Lower leg skin (tissue), 4 donors: ENCODE data around the gene MCUB. TPM values are rescaled to one million over a fixed set of nuclear protein-coding genes. Genes with fewer than 3 reads are reported as not detected.
"Not testable (repeated sequence)": the region's sequence is repeated elsewhere in the genome, so short reads cannot be mapped to it uniquely, and the experiment has no call there.

ENCODE experiments used
- DNase-seq, 2 donors: peaks; one replicate each; pipeline ENCODE4 v3.0.0-alpha.2; 2019; ENCODE audit warnings: low spot score in 2 of 2
- H3K4me3 ChIP-seq: fragments of 200-600 bp; sonication (generic); 2 replicates; pipeline ENCODE4 v1.5.1; 2017; ENCODE audit warnings: mild to moderate bottlenecking, low read depth; ENCODE audit not compliant: poor library complexity, severe bottlenecking
- POLR2A ChIP-seq, 2 donors: fragments of 450-650 bp; IDR thresholded peaks; one replicate each; pipeline ENCODE4 v1.6.1; 2016 to 2017; ENCODE audit warnings: antibody characterized with exemption in 2 of 2, mild to moderate bottlenecking in 1 of 2, moderate library complexity in 1 of 2
- WGBS, 2 donors: methylation state at CpG; one replicate each; pipeline ENCODE4 v1.1.5; 2018; 5-methylcytosine and 5-hydroxymethylcytosine counted together
- intact Hi-C: fragments of 100-400 bp; cut with DNase I; formaldehyde crosslinking; loops from one replicate; pipeline ENCODE4 v1.15.0; 2023; ENCODE audit warnings: low total_unique reads
- total RNA-seq, 4 donors: library from RNA; depleted of rRNA; stranded (reverse); fragments of >200 nt; gene quantifications; one replicate each; pipeline ENCODE4 v1.1.0, GENCODE V29; 2016
- TF ChIP-seq, protein P1 (sequence below), 3 donors: fragments of 450-650 bp; IDR thresholded peaks; one replicate each; pipeline ENCODE4 v1.5.1; 2016; ENCODE audit warnings: antibody characterized with exemption in 3 of 3, mild to moderate bottlenecking in 3 of 3, moderate library complexity in 2 of 3

MCUB gene
- total RNA-seq, 4 donors from 2014 or later, result 11.8 to 84.9 (median 45.9) TPM

DNA sequence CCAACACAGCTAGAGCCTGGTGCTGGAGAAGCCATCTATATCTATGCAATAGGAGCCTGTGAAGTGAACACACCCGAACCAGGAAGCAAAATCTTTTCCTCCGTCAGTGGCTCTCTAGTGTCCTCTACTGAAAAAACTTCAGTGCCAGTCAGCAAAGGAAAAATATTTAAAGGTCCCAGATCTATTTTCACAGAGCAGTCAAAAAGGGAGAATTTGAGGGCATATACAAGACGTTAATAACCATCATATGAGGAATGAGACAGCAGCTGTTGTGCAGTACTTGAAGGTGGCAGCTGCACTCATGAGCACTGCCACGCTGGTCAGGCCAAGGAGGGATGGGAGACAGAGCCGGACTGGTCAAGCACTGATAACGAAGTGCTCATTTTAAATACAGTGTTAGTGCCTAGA lies 14.4 kb downstream of the MCUB start:
- 69 to 71% methylated on average over 6 of the region's 6 CpGs for WGBS, 2 donors
- no peak for DNase-seq
- intact Hi-C loops, result no loop called here
- TF ChIP-seq, protein P1, sequence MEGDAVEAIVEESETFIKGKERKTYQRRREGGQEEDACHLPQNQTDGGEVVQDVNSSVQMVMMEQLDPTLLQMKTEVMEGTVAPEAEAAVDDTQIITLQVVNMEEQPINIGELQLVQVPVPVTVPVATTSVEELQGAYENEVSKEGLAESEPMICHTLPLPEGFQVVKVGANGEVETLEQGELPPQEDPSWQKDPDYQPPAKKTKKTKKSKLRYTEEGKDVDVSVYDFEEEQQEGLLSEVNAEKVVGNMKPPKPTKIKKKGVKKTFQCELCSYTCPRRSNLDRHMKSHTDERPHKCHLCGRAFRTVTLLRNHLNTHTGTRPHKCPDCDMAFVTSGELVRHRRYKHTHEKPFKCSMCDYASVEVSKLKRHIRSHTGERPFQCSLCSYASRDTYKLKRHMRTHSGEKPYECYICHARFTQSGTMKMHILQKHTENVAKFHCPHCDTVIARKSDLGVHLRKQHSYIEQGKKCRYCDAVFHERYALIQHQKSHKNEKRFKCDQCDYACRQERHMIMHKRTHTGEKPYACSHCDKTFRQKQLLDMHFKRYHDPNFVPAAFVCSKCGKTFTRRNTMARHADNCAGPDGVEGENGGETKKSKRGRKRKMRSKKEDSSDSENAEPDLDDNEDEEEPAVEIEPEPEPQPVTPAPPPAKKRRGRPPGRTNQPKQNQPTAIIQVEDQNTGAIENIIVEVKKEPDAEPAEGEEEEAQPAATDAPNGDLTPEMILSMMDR (IDR thresholded peaks at IDR 0.05), result no peak
- no peak for TF ChIP-seq POLR2A (IDR thresholded peaks at IDR 0.05)
- H3K4me3 ChIP-seq, result no peak overlapping the region

DNA sequence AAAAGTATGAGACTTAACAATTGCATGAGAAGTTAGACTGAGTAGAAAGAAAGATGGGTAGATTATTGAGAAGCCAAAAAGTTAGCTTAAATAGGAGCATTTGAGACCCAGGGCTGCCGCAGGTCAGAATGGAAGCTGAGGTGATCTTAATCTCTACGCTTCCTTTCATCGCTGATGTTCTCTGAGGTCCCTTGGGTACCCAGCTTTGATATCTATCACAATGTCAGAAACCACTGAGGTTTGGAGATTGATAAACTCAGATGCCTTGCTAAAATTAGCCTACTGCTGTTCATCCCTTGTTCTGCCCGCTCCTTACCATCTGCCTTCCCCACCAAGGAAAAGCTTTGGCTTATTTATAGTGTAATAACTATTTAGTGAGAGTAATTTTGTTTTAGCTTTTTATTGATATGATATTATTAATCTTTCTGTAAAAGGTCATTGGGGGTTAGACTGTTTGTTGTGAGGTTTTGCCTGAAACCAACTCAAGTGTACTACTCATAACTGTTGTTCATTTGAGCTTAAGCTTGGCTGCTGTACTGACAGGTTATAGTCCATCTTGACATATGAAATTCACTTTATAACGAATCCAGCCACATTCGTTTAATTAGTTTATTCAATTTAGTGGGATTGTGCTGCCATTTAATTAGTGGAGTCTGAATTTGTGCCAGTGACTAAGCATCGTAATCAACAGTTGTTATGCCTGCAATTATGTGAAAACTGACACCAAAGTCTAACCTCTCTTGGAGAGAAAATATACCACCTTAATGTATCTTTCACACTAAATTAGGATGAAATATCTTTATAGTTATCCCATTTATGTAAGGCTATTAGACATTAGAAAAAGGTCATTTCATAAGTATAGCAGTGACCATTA lies 15.1 kb downstream of the MCUB start:
- intact Hi-C loops, result no loop called here
- WGBS, 2 donors, result 82 to 84% methylated on average over 7 of the region's 7 CpGs
- no peak for DNase-seq

DNA sequence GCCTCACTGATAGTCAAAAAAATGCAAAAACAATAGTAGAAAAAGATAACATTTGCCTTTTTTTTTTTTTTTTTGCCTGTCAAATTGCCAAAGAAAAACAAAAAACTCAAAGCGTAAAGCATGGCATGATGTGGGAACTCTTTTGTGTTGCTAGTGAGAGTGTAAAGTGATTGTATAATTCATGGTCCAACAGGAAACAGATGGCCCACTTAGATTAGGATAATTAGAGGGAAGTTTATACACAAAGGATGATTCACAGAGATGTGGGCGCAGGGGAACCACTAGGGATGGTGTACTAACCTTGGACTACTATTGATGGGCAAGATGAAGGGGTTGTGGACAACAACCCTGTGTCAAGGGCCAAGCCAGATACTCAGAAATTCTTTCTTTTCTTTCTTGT lies 16.4 kb downstream of the MCUB start:
- no peak for DNase-seq
- no peak overlapping the region for H3K4me3 ChIP-seq
- TF ChIP-seq, protein P1 (IDR thresholded peaks at IDR 0.05), result no peak
- TF ChIP-seq POLR2A (IDR thresholded peaks at IDR 0.05), result no peak
- 60 to 61% methylated on average over 2 of the region's 2 CpGs for WGBS, 2 donors
- intact Hi-C loops, result no loop called here

More for the DNA sequence above, 15.1 kb downstream of the MCUB start:
- H3K4me3 ChIP-seq, result no peak overlapping the region
- TF ChIP-seq POLR2A (IDR thresholded peaks at IDR 0.05), result no peak
- TF ChIP-seq, protein P1 (IDR thresholded peaks at IDR 0.05), result no peak

DNA sequence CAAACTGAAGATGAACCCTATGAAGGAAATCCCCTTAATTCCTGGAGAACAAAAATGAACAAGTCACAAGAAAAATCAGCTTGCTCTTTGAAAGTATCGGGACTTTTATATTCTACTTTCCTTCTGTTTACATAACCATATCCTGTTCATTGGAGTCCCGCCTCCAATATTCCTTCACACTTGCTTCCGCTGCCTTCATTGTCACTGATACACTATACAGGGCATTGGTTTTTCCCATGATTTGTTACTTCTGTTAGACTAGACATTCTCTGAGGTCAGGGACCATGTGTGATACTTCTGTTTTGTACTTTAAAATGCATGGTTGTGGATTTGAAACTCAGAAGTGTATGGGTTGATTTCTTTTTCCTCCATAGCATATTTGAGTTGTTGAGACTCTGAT lies 18.8 kb downstream of the MCUB start:
- 80 to 92% methylated on average over 3 of the region's 3 CpGs for WGBS, 2 donors
- TF ChIP-seq, protein P1 (IDR thresholded peaks at IDR 0.05), result no peak
- intact Hi-C loops, result no loop called here
- no peak for DNase-seq
- no peak overlapping the region for H3K4me3 ChIP-seq

DNA sequence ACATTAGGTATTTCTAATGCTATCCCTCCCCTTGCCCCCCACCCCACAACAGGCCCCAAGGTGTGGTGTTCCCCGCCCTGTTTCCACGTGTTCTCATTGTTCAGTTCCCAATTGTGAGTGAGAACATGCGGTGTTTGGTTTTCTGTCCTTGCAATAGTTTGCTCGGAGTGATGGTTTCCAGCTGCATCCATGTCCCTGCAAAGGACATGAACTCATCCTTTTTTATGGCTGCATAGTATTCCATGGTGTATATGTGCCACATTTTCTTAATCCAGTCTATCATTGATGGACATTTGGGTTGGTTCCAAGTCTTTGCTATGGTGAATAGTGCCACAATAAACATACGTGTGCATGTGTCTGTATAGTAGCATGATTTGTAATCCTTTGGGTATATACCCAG lies 20.0 kb downstream of the MCUB start:
- DNase-seq, intact Hi-C loops, H3K4me3 ChIP-seq: not testable (repeated sequence)
- WGBS, 2 donors, result 95 to 99% methylated on average over 5 of the region's 5 CpGs

DNA sequence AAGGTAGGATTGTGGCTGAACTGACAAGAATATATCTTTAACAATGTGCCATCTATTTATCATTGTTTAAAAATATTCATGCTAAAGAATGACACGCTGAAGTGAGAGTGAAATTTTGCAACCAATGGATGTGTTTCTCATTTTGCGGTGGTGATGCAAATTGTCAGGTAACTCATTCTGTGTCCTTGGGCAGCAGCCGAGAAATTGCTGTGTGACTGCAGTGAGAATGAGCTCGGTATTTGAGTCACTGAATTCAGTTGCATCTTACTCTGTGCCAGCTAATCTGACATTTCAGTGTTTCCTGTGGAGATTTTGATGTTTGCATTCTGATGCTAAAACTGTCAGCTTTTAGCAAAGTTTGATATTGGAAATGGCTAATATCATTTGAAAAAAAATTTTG lies 28.1 kb downstream of the MCUB start:
- intact Hi-C loops, result no loop called here
- TF ChIP-seq POLR2A (IDR thresholded peaks at IDR 0.05), result no peak
- TF ChIP-seq, protein P1 (IDR thresholded peaks at IDR 0.05), result no peak
- no peak for DNase-seq
- H3K4me3 ChIP-seq, result no peak overlapping the region
- WGBS, 2 donors, result 53 to 54% methylated on average over 4 of the region's 4 CpGs
